ENCODE data around the gene ABCG1.

ABCG1 gene

GRCh38 chr21:42193131-42193671 lies 25.7 kb upstream of the ABCG1 start:
- DNase-seq = peak; percentile 76

- no peak for DNase-seq
These were observed 25.2 kb upstream of the ABCG1 start for GRCh38 chr21:42193721-42194120.

GRCh38 chr21:42194863-42195262 lies 24.1 kb upstream of the ABCG1 start:
- DNase-seq = no peak

GRCh38 chr21:42195378-42196031 lies 23.4 kb upstream of the ABCG1 start:
- no peak for DNase-seq

- no peak for DNase-seq
These were observed 19.7 kb upstream of the ABCG1 start for GRCh38 chr21:42198929-42199867.

- no peak for DNase-seq
These were observed 19.0 kb upstream of the ABCG1 start for GRCh38 chr21:42199868-42200463.

- no peak for DNase-seq
These were observed 17.9 kb upstream of the ABCG1 start for GRCh38 chr21:42200906-42201614.

GRCh38 chr21:42201615-42202161 lies 17.3 kb upstream of the ABCG1 start:
- no peak for DNase-seq

- DNase-seq = no peak
These were observed 16.6 kb upstream of the ABCG1 start for GRCh38 chr21:42202321-42202720.

- DNase-seq = no peak
These were observed 15.6 kb upstream of the ABCG1 start for GRCh38 chr21:42203321-42203720.

GRCh38 chr21:42203936-42204335 lies 15.0 kb upstream of the ABCG1 start:
- no peak for DNase-seq

GRCh38 chr21:42207426-42207825 lies 11.5 kb upstream of the ABCG1 start:
- no peak for DNase-seq

- DNase-seq = no peak
These were observed 10.9 kb upstream of the ABCG1 start for GRCh38 chr21:42208036-42208435.

GRCh38 chr21:42208801-42209490 lies 10.0 kb upstream of the ABCG1 start:
- DNase-seq = no peak

GRCh38 chr21:42209801-42210479 lies 9.0 kb upstream of the ABCG1 start:
- DNase-seq = peak; percentile 14

- no peak for DNase-seq
These were observed 6.7 kb upstream of the ABCG1 start for GRCh38 chr21:42212266-42212665.

- peak; percentile 43 for DNase-seq
These were observed 5.7 kb upstream of the ABCG1 start for GRCh38 chr21:42213082-42213774.

- DNase-seq = peak; percentile 59
These were observed 4.7 kb upstream of the ABCG1 start for GRCh38 chr21:42214081-42214750.

- DNase-seq = peak; percentile 38
These were observed 4.0 kb upstream of the ABCG1 start for GRCh38 chr21:42214921-42215320.

All from activated effector memory CD4-positive, alpha-beta T cell treated with anti-CD3 and anti-CD28 coated beads, Interleukin-2, amount 50 U/mL, for 16 hours (primary cell).